Liver (tissue), 9 donors: ENCODE results near the gene PGM1. TPM values are rescaled to one million over a fixed set of nuclear protein-coding genes. Genes with fewer than 3 reads are reported as not detected.

Experiments used
- DNase-seq: peaks from one replicate; pipeline ENCODE4 v3.0.0-alpha.2; 2017; ENCODE audit warnings: low spot score
- H3K27ac ChIP-seq, 2 donors: one replicate each; pipeline ENCODE4 v1.7.0; 2013; ENCODE audit warnings: inconsistent platforms in 2 of 2, low read length in 2 of 2, control low read depth in 1 of 2, low read depth in 1 of 2, mild to moderate bottlenecking in 1 of 2
- H3K27me3 ChIP-seq, 4 donors: one replicate each; pipeline versions ENCODE4 v1.6.1 to v1.7.0; 2013; ENCODE audit warnings: low read length in 3 of 4, inconsistent platforms in 1 of 4, mild to moderate bottlenecking in 1 of 4, moderate library complexity in 1 of 4; ENCODE audit not compliant: control insufficient read depth in 4 of 4, insufficient read depth in 4 of 4
- H3K36me3 ChIP-seq, 4 donors: one replicate each; pipeline versions ENCODE4 v1.6.1 to v1.7.0; 2013; ENCODE audit warnings: low read length in 3 of 4, mild to moderate bottlenecking in 3 of 4, low read depth in 1 of 4, moderate library complexity in 1 of 4; ENCODE audit not compliant: control insufficient read depth in 4 of 4, insufficient read depth in 3 of 4
- H3K4me1 ChIP-seq, 4 donors: one replicate each; pipeline versions ENCODE4 v1.6.1 to v1.7.0; 2013; ENCODE audit warnings: low read length in 3 of 4, mild to moderate bottlenecking in 3 of 4, moderate library complexity in 1 of 4; ENCODE audit not compliant: control insufficient read depth in 4 of 4, insufficient read depth in 4 of 4
- H3K4me3 ChIP-seq, 3 donors: one replicate each; pipeline versions ENCODE4 v1.6.1 to v1.7.0; 2013; ENCODE audit warnings: low read length in 3 of 3, control low read depth in 1 of 3, low read depth in 1 of 3, mild to moderate bottlenecking in 1 of 3
- H3K9ac ChIP-seq, 2 donors: one replicate each; pipeline ENCODE4 v1.7.0; 2013; ENCODE audit warnings: low read length in 2 of 2, mild to moderate bottlenecking in 2 of 2, moderate library complexity in 2 of 2, control low read depth in 1 of 2, low read depth in 1 of 2
- H3K9me3 ChIP-seq, 4 donors: one replicate each; pipeline versions ENCODE4 v1.6.1 to v1.7.0; 2013; ENCODE audit warnings: low read length in 3 of 4; ENCODE audit not compliant: control insufficient read depth in 4 of 4
- ATF3 ChIP-seq: IDR thresholded peaks from 2 replicates; pipeline ENCODE4 v1.6.1; 2016; ENCODE audit warnings: antibody characterized with exemption
- CTCF ChIP-seq: fragments of 150-350 bp; IDR thresholded peaks from 2 replicates; pipeline ENCODE4 v1.5.1; 2017; ENCODE audit warnings: improper control_type of control experiment, low read depth, low read length; ENCODE audit not compliant: missing input control
- EGR1 ChIP-seq, 2 donors: IDR thresholded peaks; 2 replicates each; pipeline ENCODE4 v1.6.1; 2016 to 2018; ENCODE audit warnings: antibody characterized with exemption in 2 of 2, low read depth in 2 of 2
- FOXA1 ChIP-seq: IDR thresholded peaks from 2 replicates; pipeline ENCODE4 v1.6.1; 2016; ENCODE audit warnings: antibody characterized with exemption
- FOXA2 ChIP-seq: IDR thresholded peaks from 2 replicates; pipeline ENCODE4 v1.6.1; 2016; ENCODE audit warnings: antibody characterized with exemption
- GABPA ChIP-seq, 2 donors: IDR thresholded peaks in 1 of 2; conservative IDR thresholded peaks in 1 of 2; 2 replicates each; pipeline ENCODE4 v1.6.1; 2016; ENCODE audit warnings: antibody characterized with exemption in 2 of 2, mild to moderate bottlenecking in 1 of 2, moderate library complexity in 1 of 2
- HNF4G ChIP-seq: IDR thresholded peaks from 2 replicates; pipeline ENCODE4 v1.6.1; 2016; ENCODE audit warnings: antibody characterized with exemption
- NR2F2 ChIP-seq: IDR thresholded peaks from 2 replicates; pipeline ENCODE4 v1.6.1; 2016; ENCODE audit warnings: antibody characterized with exemption
- RAD21 ChIP-seq, 2 donors: IDR thresholded peaks; 2 replicates each; pipeline ENCODE4 v1.6.1; 2016; ENCODE audit warnings: antibody characterized with exemption in 2 of 2, mild to moderate bottlenecking in 2 of 2
- YY1 ChIP-seq: IDR thresholded peaks from 2 replicates; pipeline ENCODE4 v1.6.1; 2016; ENCODE audit warnings: antibody characterized with exemption, mild to moderate bottlenecking
- ZBTB33 ChIP-seq: IDR thresholded peaks from 2 replicates; pipeline ENCODE4 v1.6.1; 2016; ENCODE audit warnings: antibody characterized with exemption
- WGBS: extraction: QIAGEN DNeasy Blood & Tissue Kit; methylation state at CpG from one replicate; pipeline ENCODE4 v1.1.7; 2013; 5-methylcytosine and 5-hydroxymethylcytosine counted together
- polyA plus RNA-seq, 2 donors: library from polyadenylated mRNA; stranded (reverse) in 1 of 2; unstranded in 1 of 2; fragments of 200-250 nt in 1 of 2; fragments of >200 nt in 1 of 2; fragmentation: Nextera tagmentation in 1 of 2; extraction: Ambion mirVana in 1 of 2; gene quantifications; one replicate each; pipeline versions ENCODE4 v1.2.1 to v1.2.3, GENCODE V29; 2013 to 2015
- total RNA-seq, 2 donors: library from RNA; depleted of rRNA; stranded (reverse); fragments of >200 nt; gene quantifications; one replicate each; pipeline ENCODE4 v1.2.3, GENCODE V29; 2014
- donor health status: healthy.
- donor health status: healthy.
- donor health status: healthy.
- donor health status: healthy.
- donor health status: healthy.

Gene PGM1
- total and polyA plus RNA-seq, 4 donors = 57.3 to 224 (median 120) TPM

- 61% methylated on average over 1 of the region's 1 CpG for WGBS
- no peak overlapping the region for H3K4me3 ChIP-seq
- no peak for TF ChIP-seq ZBTB33
- TF ChIP-seq ATF3 = no peak
- TF ChIP-seq YY1 = no peak
- TF ChIP-seq CTCF = no peak
- no peak overlapping the region for H3K27ac ChIP-seq
- peaks cover 0 to 4% (median 2%) of the 10 kb centered on the region in 4 donors for H3K4me1 ChIP-seq
- peaks cover 0 to 3% (median 0%) of the 10 kb centered on the region in 4 donors for H3K36me3 ChIP-seq
- no peaks in the 10 kb centered on the region for H3K27me3 ChIP-seq
- no peak for DNase-seq
- peaks cover 0 to 8% (median 0%) of the 10 kb centered on the region in 4 donors for H3K9me3 ChIP-seq
- H3K9ac ChIP-seq = no peak overlapping the region
Measured at GRCh38 chr1:63678200-63678599, 85.0 kb downstream of the PGM1 start.

DNA sequence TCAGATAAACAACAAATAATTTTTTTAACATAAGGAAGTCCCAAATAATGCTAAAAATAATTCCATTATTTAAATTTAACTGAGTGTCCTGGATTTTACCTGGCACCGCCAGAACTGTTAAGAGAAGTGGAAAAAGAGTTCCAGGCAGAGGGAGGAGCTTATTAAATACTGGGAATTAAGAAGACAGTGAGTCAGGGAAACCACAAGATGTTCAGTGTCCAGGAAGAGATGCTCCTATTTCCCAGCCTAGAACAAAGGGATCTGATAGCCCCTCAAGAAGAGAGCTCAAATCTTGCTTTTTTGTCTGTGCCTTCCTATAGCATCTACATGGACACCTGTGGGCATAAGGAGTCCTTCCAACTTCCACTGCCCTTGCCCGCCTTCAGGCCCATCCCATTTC, 85.9 kb downstream of the PGM1 start:
- WGBS = 97% methylated on average over 2 of the region's 2 CpGs
- H3K9ac ChIP-seq = no peak overlapping the region
- H3K9me3 ChIP-seq = peaks cover 0 to 8% (median 0%) of the 10 kb centered on the region in 4 donors
- H3K4me1 ChIP-seq = peaks cover 0 to 4% (median 2%) of the 10 kb centered on the region in 4 donors
- H3K27ac ChIP-seq = no peak overlapping the region
- H3K27me3 ChIP-seq = no peaks in the 10 kb centered on the region
- no peak overlapping the region for H3K4me3 ChIP-seq
- H3K36me3 ChIP-seq = peaks cover 0 to 3% (median 0%) of the 10 kb centered on the region in 4 donors
- TF ChIP-seq ATF3 (no peak), CTCF (no peak), FOXA1 (no peak), NR2F2 (no peak), HNF4G (no peak), FOXA2 (no peak), GABPA (IDR thresholded peaks at IDR 0.05 in 1 of 2, conservative IDR thresholded peaks at IDR 0.05 in 1 of 2) (no peak), EGR1 (IDR thresholded peaks at IDR 0.05; ENCODE audit: low read depth in 2 of 2) (no peak), RAD21 (IDR thresholded peaks at IDR 0.05) (no peak)
- DNase-seq = no peak
